ENCODE results near the gene MED25.

MED25 gene

GRCh38 chr19:49799271-49799797 lies 18.8 kb upstream of the MED25 start:
- DNase-seq: no peak

- DNase-seq: no peak
Observed at GRCh38 chr19:49799798-49800376, 18.2 kb upstream of the MED25 start.

- no peak for DNase-seq
Observed at GRCh38 chr19:49800771-49801170, 17.3 kb upstream of the MED25 start.

GRCh38 chr19:49801401-49801888 lies 16.6 kb upstream of the MED25 start:
- no peak for DNase-seq

GRCh38 chr19:49801966-49802661 lies 16.0 kb upstream of the MED25 start:
- peak; percentile 92 for DNase-seq

- DNase-seq: no peak
Observed at GRCh38 chr19:49802836-49803528, 15.1 kb upstream of the MED25 start.

- DNase-seq: no peak
Observed at GRCh38 chr19:49803529-49803856, 14.6 kb upstream of the MED25 start.

- DNase-seq: no peak
Observed at GRCh38 chr19:49805822-49806619, 12.1 kb upstream of the MED25 start.

GRCh38 chr19:49806620-49806959 lies 11.5 kb upstream of the MED25 start:
- DNase-seq: no peak

GRCh38 chr19:49807058-49807903 lies 10.8 kb upstream of the MED25 start:
- no peak for DNase-seq

- DNase-seq: no peak
Observed at GRCh38 chr19:49807904-49808675, 10.0 kb upstream of the MED25 start.

- DNase-seq: peak; percentile 81
Observed at GRCh38 chr19:49808711-49809159, 9.4 kb upstream of the MED25 start.

GRCh38 chr19:49809160-49809940 lies 8.7 kb upstream of the MED25 start:
- DNase-seq: no peak

GRCh38 chr19:49809941-49810389 lies 8.1 kb upstream of the MED25 start:
- DNase-seq: no peak

GRCh38 chr19:49811328-49811727 lies 6.8 kb upstream of the MED25 start:
- no peak for DNase-seq

GRCh38 chr19:49812452-49812996 lies 5.6 kb upstream of the MED25 start:
- no peak for DNase-seq

- DNase-seq: peak; percentile 99
Observed at GRCh38 chr19:49812997-49813861, 4.9 kb upstream of the MED25 start, which contains the start of gene FUZ. Gene FUZ (minus strand): TSS chr19:49813292. CDS start chr19:49813106, 186 bp downstream.

- no peak for DNase-seq
Observed at GRCh38 chr19:49814010-49814409, 4.1 kb upstream of the MED25 start.

GRCh38 chr19:49816590-49816989 lies 1.5 kb upstream of the MED25 start:
- no peak for DNase-seq
